ENCODE measurements around the gene SETBP1.

SETBP1 gene

DNA sequence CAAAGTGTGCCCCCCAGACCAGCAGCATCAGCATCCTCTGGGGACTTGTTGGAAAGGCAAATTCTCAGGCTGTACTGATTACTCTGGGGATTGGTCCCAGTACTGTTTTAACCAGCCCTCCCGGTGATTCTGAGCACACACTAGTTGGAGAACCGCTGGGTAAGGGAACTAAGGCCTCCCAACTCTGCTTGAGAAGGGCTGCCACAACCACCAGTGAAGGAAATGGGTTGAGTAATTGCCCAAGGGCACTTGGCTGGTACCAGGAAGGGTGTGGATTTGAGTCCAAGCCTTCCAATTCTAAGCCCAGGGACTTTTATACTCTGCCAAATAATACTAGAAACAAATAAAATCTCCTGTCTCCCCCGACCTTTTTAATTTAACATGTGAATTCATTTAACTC lies 219.9 kb downstream of the SETBP1 start:
- DNase-seq (ENCODE audit: low spot score), result no peak
- TF ChIP-seq, protein P1, sequence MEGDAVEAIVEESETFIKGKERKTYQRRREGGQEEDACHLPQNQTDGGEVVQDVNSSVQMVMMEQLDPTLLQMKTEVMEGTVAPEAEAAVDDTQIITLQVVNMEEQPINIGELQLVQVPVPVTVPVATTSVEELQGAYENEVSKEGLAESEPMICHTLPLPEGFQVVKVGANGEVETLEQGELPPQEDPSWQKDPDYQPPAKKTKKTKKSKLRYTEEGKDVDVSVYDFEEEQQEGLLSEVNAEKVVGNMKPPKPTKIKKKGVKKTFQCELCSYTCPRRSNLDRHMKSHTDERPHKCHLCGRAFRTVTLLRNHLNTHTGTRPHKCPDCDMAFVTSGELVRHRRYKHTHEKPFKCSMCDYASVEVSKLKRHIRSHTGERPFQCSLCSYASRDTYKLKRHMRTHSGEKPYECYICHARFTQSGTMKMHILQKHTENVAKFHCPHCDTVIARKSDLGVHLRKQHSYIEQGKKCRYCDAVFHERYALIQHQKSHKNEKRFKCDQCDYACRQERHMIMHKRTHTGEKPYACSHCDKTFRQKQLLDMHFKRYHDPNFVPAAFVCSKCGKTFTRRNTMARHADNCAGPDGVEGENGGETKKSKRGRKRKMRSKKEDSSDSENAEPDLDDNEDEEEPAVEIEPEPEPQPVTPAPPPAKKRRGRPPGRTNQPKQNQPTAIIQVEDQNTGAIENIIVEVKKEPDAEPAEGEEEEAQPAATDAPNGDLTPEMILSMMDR (IDR thresholded peaks at IDR 0.05; ENCODE audit: borderline replicate concordance, control extremely low read depth, extremely low read depth, insufficient read depth, missing control alignments), result no peak
- in situ Hi-C loops (cut with MboI; ENCODE audit: low sequenced_read_pairs, unreplicated experiment), result no loop called here

DNA sequence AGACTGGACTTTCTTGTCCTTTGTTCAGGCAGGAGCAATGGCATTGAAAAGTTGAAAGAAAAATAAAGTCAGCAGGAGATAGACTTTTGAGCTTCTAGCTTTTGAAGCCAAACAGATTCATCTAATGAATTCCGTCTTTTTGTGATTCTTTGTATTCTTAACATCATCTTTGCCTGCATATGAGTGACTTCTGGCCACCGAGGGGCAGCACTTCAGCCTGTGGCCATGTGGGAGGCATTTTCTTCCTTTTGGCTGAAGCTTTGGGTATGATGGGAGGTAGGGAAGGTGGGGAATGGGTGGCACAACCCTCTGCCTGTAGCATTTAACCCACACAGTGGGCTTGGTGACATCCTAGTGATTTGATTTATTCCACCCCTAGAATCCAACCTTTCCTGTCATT lies 220.6 kb downstream of the SETBP1 start:
- TF ChIP-seq, protein P1 (IDR thresholded peaks at IDR 0.05; ENCODE audit: borderline replicate concordance, control extremely low read depth, extremely low read depth, insufficient read depth, missing control alignments), result no peak
- in situ Hi-C loops (cut with MboI; ENCODE audit: low sequenced_read_pairs, unreplicated experiment), result no loop called here
- DNase-seq (ENCODE audit: low spot score), result no peak

DNA sequence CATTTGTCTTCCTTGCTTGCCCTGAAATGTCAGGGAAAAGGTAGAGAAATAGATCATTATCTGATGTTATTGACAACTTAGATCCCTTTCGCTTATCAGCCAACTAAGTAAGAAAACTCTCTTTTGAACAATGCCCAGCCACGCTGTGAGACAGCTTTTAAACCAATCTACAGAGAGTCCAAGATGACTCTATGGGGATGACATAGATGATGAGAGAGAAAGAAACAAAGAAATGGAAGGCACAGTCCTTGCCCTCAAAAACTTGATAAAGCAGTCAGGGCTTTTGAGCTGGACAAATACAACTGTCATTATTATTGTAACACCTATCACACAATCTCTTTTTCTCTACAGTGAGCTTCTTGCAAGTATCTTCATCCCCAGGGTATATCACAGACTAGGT lies 222.6 kb downstream of the SETBP1 start:
- DNase-seq (ENCODE audit: low spot score), result no peak
- in situ Hi-C loops (cut with MboI; ENCODE audit: low sequenced_read_pairs, unreplicated experiment), result no loop called here
- TF ChIP-seq, protein P1 (IDR thresholded peaks at IDR 0.05; ENCODE audit: borderline replicate concordance, control extremely low read depth, extremely low read depth, insufficient read depth, missing control alignments), result no peak

GRCh38 chr18:44904768-44905167 lies 224.1 kb downstream of the SETBP1 start:
- no peak for DNase-seq (ENCODE audit: low spot score)
- in situ Hi-C loops (cut with MboI; ENCODE audit: low sequenced_read_pairs, unreplicated experiment), result no loop called here
- TF ChIP-seq, protein P1 (IDR thresholded peaks at IDR 0.05; ENCODE audit: borderline replicate concordance, control extremely low read depth, extremely low read depth, insufficient read depth, missing control alignments), result no peak

- DNase-seq (ENCODE audit: low spot score), result peak; percentile 32
- TF ChIP-seq, protein P1 (IDR thresholded peaks at IDR 0.05; ENCODE audit: borderline replicate concordance, control extremely low read depth, extremely low read depth, insufficient read depth, missing control alignments), result no peak
- in situ Hi-C loops (cut with MboI; ENCODE audit: low sequenced_read_pairs, unreplicated experiment), result no loop called here
Measured at GRCh38 chr18:44909191-44909719, 228.6 kb downstream of the SETBP1 start.

- TF ChIP-seq, protein P1 (IDR thresholded peaks at IDR 0.05; ENCODE audit: borderline replicate concordance, control extremely low read depth, extremely low read depth, insufficient read depth, missing control alignments), result no peak
- in situ Hi-C loops (cut with MboI; ENCODE audit: low sequenced_read_pairs, unreplicated experiment), result no loop called here
- no peak for DNase-seq (ENCODE audit: low spot score)
Measured at GRCh38 chr18:44911260-44911659, 230.6 kb downstream of the SETBP1 start.

- no peak for DNase-seq (ENCODE audit: low spot score)
- in situ Hi-C loops (cut with MboI; ENCODE audit: low sequenced_read_pairs, unreplicated experiment), result no loop called here
Measured at GRCh38 chr18:44911773-44912172, 231.1 kb downstream of the SETBP1 start.

More at GRCh38 chr18:44911773-44912172, 231.1 kb downstream of the SETBP1 start:
- TF ChIP-seq, protein P1 (IDR thresholded peaks at IDR 0.05; ENCODE audit: borderline replicate concordance, control extremely low read depth, extremely low read depth, insufficient read depth, missing control alignments), result no peak

Data from GM13976 (cell line).